NCI-H345 treated with DMSO at 0.1 percent for 48 hours (cell line): Measurements from ENCODE around the gene RUNX2.
"Not testable (repeated sequence)": the region's sequence is repeated elsewhere in the genome, so short reads cannot be mapped to it uniquely, and the experiment has no call there.

Source experiments
- DNase-seq: peaks from one replicate; lab custom pipeline; 2025; ENCODE audit not compliant: unreplicated experiment; lab: John Stamatoyannopoulos, UW

RUNX2 gene

GRCh38 chr6:45663251-45664221 is 335.4 kb downstream of the RUNX2 start:
- DNase-seq, result no peak

GRCh38 chr6:45664707-45665106 is 336.6 kb downstream of the RUNX2 start:
- DNase-seq, result no peak

- DNase-seq, result no peak
Observed at GRCh38 chr6:45665859-45666258, 337.7 kb downstream of the RUNX2 start.

- no peak for DNase-seq
Observed at GRCh38 chr6:45666846-45667245, 338.7 kb downstream of the RUNX2 start.

GRCh38 chr6:45667300-45667699 is 339.2 kb downstream of the RUNX2 start:
- no peak for DNase-seq

- no peak for DNase-seq
Observed at GRCh38 chr6:45667766-45668165, 339.6 kb downstream of the RUNX2 start.

GRCh38 chr6:45668705-45669104 is 340.6 kb downstream of the RUNX2 start:
- DNase-seq, result no peak

GRCh38 chr6:45673167-45673566 is 345.0 kb downstream of the RUNX2 start:
- DNase-seq, result not testable (repeated sequence)

GRCh38 chr6:45675166-45675565 is 347.0 kb downstream of the RUNX2 start:
- DNase-seq, result not testable (repeated sequence)

GRCh38 chr6:45675634-45676033 is 347.5 kb downstream of the RUNX2 start:
- no peak for DNase-seq

GRCh38 chr6:45676380-45676779 is 348.2 kb downstream of the RUNX2 start:
- no peak for DNase-seq

- DNase-seq, result no peak
Observed at GRCh38 chr6:45677381-45678284, 349.5 kb downstream of the RUNX2 start.

- DNase-seq, result no peak
Observed at GRCh38 chr6:45678285-45678607, 350.1 kb downstream of the RUNX2 start.

GRCh38 chr6:45679163-45679562 is 351.0 kb downstream of the RUNX2 start:
- DNase-seq, result no peak

GRCh38 chr6:45679631-45680030 is 351.5 kb downstream of the RUNX2 start:
- no peak for DNase-seq

- DNase-seq, result no peak
Observed at GRCh38 chr6:45681860-45682511, 353.9 kb downstream of the RUNX2 start.

- DNase-seq, result no peak
Observed at GRCh38 chr6:45684476-45684875, 356.3 kb downstream of the RUNX2 start.

GRCh38 chr6:45685076-45685475 is 356.9 kb downstream of the RUNX2 start:
- no peak for DNase-seq

- no peak for DNase-seq
Observed at GRCh38 chr6:45686841-45687569, 358.9 kb downstream of the RUNX2 start.

- DNase-seq, result no peak
Observed at GRCh38 chr6:45687570-45687969, 359.4 kb downstream of the RUNX2 start.

GRCh38 chr6:45688180-45688579 is 360.1 kb downstream of the RUNX2 start:
- no peak for DNase-seq
